Suprapubic skin (tissue), 4 donors: ENCODE results near the gene PFDN2. TPM values are rescaled to one million over a fixed set of nuclear protein-coding genes. Genes with fewer than 3 reads are reported as not detected.

ENCODE experiments used
- DNase-seq, 2 donors: peaks; one replicate each; pipeline ENCODE4 v3.0.0-alpha.2; 2019; ENCODE audit warnings: low spot score in 2 of 2
- H3K27ac ChIP-seq: fragments of 200-600 bp; sonication (generic); one replicate; pipeline ENCODE4 v1.5.1; 2019
- H3K27me3 ChIP-seq: fragments of 200-600 bp; sonication (generic); one replicate; pipeline ENCODE4 v1.5.1; 2019
- H3K36me3 ChIP-seq: fragments of 200-600 bp; sonication (generic); one replicate; pipeline ENCODE4 v1.5.1; 2019
- H3K4me1 ChIP-seq: fragments of 200-600 bp; sonication (generic); one replicate; pipeline ENCODE4 v1.5.1; 2019
- H3K4me3 ChIP-seq: fragments of 200-600 bp; sonication (generic); one replicate; pipeline ENCODE4 v1.5.1; 2019; ENCODE audit warnings: mild to moderate bottlenecking
- H3K9me3 ChIP-seq: fragments of 200-600 bp; sonication (generic); one replicate; pipeline ENCODE4 v1.5.1; 2019
- EP300 ChIP-seq: sonication (generic); formaldehyde crosslinking; IDR thresholded peaks from one replicate; pipeline ENCODE4 v1.6.1; 2017; ENCODE audit warnings: antibody characterized with exemption
- POLR2A ChIP-seq, 2 donors: fragments of 450-650 bp; IDR thresholded peaks; one replicate each; pipeline ENCODE4 v1.6.1; 2017; ENCODE audit warnings: antibody characterized with exemption in 2 of 2, mild to moderate bottlenecking in 2 of 2, moderate library complexity in 2 of 2
- POLR2AphosphoS5 ChIP-seq, 3 donors: sonication (generic); formaldehyde crosslinking; IDR thresholded peaks; one replicate each; pipeline ENCODE4 v1.6.1; 2017; ENCODE audit warnings: antibody characterized with exemption in 3 of 3
- WGBS: methylation state at CpG from one replicate; pipeline ENCODE4 v1.1.5; 2018; 5-methylcytosine and 5-hydroxymethylcytosine counted together
- total RNA-seq, 4 donors: library from RNA; depleted of rRNA; stranded (reverse); fragments of >200 nt; gene quantifications; one replicate each; pipeline ENCODE4 v1.1.0, GENCODE V29; 2016
- TF ChIP-seq, protein P1 (sequence below), 2 donors: fragments of 200-600 bp in 1 of 2; fragments of 450-650 bp in 1 of 2; sonication (generic) in 1 of 2; IDR thresholded peaks; one replicate each; pipeline ENCODE4 v1.5.1; 2016 to 2019; ENCODE audit warnings: antibody characterized with exemption in 2 of 2, mild to moderate bottlenecking in 1 of 2, moderate library complexity in 1 of 2

PFDN2 gene
- total RNA-seq, 4 donors from 2014 or later: 21.3 to 33.9 (median 27.1) TPM

DNA sequence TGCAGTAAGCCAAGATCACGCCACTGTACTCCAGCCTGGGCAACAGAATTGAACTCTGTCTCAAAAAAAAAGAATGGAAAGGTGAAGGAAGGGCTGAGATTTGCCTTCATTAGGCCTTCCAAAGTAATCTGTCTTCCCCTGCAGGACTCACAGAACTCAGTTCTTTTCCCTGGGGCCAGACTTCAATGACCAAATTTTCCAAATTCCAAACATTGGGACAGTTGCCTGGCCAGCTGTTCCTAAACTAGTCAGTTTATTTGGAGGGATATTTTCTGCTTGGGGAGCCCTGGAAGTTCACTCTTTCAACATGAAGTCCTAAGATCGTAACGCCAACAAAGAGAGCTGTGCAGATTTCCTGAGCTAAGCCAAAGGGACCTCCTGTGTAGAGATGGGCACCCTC is 20.0 kb upstream of the PFDN2 start:
- Histone ChIP-seq H3K4me3 (no peak overlapping the region), H3K9me3 (no peaks in the 10 kb centered on the region), H3K27ac (no peak overlapping the region), H3K36me3 (no peaks in the 10 kb centered on the region), H3K4me1 (peaks cover 12% of the 10 kb centered on the region), H3K27me3 (no peaks in the 10 kb centered on the region)
- no peak for DNase-seq
- TF ChIP-seq POLR2A (IDR thresholded peaks at IDR 0.05) (no peak), POLR2AphosphoS5 (IDR thresholded peaks at IDR 0.05) (no peak), EP300 (no peak)
- TF ChIP-seq, protein P1, sequence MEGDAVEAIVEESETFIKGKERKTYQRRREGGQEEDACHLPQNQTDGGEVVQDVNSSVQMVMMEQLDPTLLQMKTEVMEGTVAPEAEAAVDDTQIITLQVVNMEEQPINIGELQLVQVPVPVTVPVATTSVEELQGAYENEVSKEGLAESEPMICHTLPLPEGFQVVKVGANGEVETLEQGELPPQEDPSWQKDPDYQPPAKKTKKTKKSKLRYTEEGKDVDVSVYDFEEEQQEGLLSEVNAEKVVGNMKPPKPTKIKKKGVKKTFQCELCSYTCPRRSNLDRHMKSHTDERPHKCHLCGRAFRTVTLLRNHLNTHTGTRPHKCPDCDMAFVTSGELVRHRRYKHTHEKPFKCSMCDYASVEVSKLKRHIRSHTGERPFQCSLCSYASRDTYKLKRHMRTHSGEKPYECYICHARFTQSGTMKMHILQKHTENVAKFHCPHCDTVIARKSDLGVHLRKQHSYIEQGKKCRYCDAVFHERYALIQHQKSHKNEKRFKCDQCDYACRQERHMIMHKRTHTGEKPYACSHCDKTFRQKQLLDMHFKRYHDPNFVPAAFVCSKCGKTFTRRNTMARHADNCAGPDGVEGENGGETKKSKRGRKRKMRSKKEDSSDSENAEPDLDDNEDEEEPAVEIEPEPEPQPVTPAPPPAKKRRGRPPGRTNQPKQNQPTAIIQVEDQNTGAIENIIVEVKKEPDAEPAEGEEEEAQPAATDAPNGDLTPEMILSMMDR (IDR thresholded peaks at IDR 0.05): no peak
- 65% methylated on average over 3 of the region's 3 CpGs for WGBS

DNA sequence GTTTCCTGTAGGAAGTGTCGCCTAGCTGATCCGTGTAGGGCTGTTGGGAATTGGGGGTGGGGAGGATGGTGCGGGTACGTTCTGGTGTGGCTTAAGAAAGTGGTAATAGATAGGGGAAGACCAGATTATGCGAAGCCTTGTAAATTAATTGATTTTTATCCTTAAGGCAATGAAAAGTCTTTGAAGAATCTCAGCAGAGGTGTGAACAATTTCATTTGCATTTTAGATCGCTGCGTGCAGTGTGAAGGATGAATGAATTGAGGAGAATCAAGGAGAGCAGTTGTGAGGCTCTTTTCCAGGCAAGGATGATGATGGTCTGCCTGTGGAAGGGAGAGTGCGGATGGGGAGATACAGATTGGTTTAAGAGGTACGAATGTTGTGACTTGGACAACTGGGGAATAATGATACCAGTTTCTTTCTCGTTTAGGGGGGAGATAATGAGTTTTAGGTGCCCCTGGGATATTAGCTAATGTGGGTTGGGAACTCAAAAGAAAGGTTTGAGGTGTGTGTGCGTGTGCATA is 15.4 kb upstream of the PFDN2 start:
- Histone ChIP-seq H3K4me1 (peaks cover 31% of the 10 kb centered on the region), H3K27ac (peak overlapping the region; percentile 98), H3K36me3 (peaks cover 8% of the 10 kb centered on the region), H3K4me3 (peak overlapping the region; percentile 88), H3K27me3 (no peaks in the 10 kb centered on the region), H3K9me3 (no peaks in the 10 kb centered on the region)
- 3% methylated on average over 11 of the region's 11 CpGs for WGBS
- no peak for DNase-seq
- TF ChIP-seq POLR2A (IDR thresholded peaks at IDR 0.05): no peak
- TF ChIP-seq, protein P1 (IDR thresholded peaks at IDR 0.05): no peak
- TF ChIP-seq POLR2AphosphoS5 (IDR thresholded peaks at IDR 0.05): no peak
- no peak for TF ChIP-seq EP300

DNA sequence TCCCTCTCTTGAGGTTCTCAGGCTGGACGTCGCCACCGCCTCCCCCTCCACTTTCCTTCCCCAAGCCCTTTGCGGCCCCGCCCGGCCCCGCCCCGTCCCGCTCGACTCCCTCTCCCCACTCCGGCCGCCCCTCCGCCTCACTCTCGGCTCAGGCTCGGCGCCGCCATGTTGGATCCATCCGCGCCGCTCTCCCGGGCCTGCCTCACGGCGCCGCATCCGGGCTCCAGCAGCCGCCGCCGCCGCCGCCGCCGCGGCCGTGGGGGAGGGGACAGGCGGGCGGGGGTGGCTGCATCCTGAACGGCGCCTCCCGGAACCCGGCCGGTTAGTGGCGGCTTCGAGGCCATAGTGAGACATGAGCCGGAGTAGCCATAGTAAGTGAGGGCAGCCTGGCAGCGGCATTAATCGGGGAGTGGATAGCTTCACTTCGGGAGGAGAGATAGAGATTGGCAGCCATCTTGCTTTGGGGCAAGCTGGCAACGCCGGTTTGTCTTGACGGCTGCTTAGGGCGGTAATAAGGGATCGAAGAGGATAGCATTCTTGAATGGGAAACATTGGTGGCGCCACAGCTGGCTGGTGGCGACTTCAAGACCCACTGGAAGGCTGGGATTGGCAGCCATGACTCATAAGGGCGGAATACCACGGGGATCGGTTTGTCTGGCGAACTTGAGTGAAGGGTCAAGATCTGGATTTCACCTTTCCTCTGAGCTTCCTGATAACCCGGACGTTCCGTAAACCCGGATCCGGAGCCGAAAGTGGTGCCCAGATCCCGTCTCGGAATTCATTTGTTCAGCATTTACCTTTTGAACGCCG is 14.8 kb upstream of the PFDN2 start, which contains the start of gene DEDD:
TSS of gene DEDD (minus strand) at position 258 of the 810 bp plus-strand sequence. CDS start 8,205 bp downstream, outside the sequence.
- DNase-seq: peak; percentile 97
- no peaks in the 10 kb centered on the region for H3K27me3 ChIP-seq
- H3K9me3 ChIP-seq: no peaks in the 10 kb centered on the region
- H3K27ac ChIP-seq: peak within 1 kb of the TSS; percentile 98
- H3K4me1 ChIP-seq: peaks cover 34% of the 10 kb centered on the region
- peak in 1 of 3 donors; percentile 86 for TF ChIP-seq POLR2AphosphoS5 (IDR thresholded peaks at IDR 0.05)
- TF ChIP-seq, protein P1 (IDR thresholded peaks at IDR 0.05): no peak
- TF ChIP-seq POLR2A (IDR thresholded peaks at IDR 0.05): peak in 1 of 2 donors; percentile 61
- WGBS: under 1% methylated on average over 44 of the region's 68 CpGs
- H3K36me3 ChIP-seq: peaks cover 14% of the 10 kb centered on the region
- peak within 1 kb of the TSS; percentile 88 for H3K4me3 ChIP-seq

DNA sequence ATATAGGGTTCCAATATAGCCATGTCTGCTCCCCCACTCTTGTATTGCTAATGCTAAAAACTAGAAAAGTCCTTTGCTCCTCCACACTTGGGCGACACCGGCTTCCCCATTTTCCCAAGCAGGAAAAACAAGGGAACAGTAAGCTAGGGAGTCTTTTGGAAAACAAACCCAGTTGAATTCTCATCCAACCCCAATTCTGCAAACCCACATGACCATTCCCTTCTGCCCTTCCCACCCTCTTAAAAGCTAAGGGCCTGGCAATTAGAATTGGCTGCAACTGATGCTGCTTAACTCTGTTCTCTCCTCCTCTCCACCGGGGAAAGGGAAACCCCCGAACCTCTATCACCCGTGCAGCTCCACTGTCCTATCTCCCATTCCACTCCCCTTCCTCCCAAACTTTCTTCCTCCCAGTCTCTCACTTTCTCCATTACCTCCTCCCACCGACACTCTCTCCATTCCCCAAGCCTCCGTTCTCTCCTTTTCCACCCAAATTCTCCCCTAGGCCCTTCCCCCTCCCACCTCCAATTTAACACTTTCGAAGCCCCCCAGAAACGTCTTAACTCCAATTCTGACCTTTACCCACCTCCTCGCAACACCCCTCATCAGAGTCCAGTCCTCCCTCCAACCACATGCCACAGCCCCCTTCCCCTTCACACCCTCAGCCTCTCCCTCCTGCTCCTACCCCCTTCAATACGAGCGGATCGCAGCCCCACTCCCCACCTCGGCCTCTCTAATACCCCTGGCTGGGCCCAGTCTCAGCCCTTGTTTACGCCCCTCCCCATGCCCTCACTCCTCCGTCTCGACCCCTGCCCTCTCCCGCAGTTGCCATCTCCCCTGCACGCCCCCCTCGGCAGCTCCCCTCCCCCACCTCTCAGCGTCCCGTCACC is 13.9 kb upstream of the PFDN2 start:
- peak overlapping the region; percentile 98 for H3K27ac ChIP-seq
- no peaks in the 10 kb centered on the region for H3K27me3 ChIP-seq
- H3K9me3 ChIP-seq: no peaks in the 10 kb centered on the region
- no peak for TF ChIP-seq POLR2AphosphoS5 (IDR thresholded peaks at IDR 0.05)
- TF ChIP-seq EP300: no peak
- TF ChIP-seq, protein P1 (IDR thresholded peaks at IDR 0.05): no peak
- TF ChIP-seq POLR2A (IDR thresholded peaks at IDR 0.05): no peak
- 3% methylated on average over 22 of the region's 22 CpGs for WGBS
- peak overlapping the region; percentile 88 for H3K4me3 ChIP-seq
- H3K4me1 ChIP-seq: peaks cover 37% of the 10 kb centered on the region
- H3K36me3 ChIP-seq: peaks cover 18% of the 10 kb centered on the region
- DNase-seq: no peak
